HG02642 (cell line): ENCODE data around the gene RAD51B.

ENCODE experiments used
- ATAC-seq: cut with Tn5 transposase; IDR thresholded peaks from one replicate; pipeline ENCODE4 v1.9.1; 2021; ENCODE audit warnings: mild to moderate bottlenecking; ENCODE audit not compliant: unreplicated experiment, poor library complexity

Gene RAD51B

DNA sequence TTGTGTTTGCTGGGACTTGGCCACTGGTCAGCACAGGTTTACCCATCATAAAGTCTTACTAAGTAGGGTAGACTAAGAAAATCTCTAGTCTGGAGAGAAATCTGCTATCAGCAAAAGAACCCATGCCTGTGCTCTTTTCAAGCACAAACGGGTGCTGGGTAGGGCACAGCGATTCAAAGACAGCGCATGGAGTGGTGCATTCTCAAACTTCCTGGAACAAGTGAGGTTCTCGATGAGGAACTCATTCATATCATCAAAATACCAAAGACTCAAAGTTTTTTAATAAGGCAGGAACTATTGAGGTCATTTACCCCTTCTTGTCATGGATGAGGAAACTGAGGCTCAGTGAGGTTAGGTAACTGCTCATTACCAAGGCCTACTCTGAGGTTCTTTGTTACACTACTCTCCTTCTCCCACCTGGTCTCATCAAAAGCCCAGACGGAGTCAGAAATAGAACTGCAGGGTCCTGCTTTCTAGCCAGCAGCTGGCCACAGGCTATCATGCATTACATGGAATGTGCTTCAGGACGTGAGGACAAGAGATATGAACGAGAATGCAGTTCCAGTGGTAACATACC, 583.0 kb downstream of the RAD51B start:
- no peak for ATAC-seq

DNA sequence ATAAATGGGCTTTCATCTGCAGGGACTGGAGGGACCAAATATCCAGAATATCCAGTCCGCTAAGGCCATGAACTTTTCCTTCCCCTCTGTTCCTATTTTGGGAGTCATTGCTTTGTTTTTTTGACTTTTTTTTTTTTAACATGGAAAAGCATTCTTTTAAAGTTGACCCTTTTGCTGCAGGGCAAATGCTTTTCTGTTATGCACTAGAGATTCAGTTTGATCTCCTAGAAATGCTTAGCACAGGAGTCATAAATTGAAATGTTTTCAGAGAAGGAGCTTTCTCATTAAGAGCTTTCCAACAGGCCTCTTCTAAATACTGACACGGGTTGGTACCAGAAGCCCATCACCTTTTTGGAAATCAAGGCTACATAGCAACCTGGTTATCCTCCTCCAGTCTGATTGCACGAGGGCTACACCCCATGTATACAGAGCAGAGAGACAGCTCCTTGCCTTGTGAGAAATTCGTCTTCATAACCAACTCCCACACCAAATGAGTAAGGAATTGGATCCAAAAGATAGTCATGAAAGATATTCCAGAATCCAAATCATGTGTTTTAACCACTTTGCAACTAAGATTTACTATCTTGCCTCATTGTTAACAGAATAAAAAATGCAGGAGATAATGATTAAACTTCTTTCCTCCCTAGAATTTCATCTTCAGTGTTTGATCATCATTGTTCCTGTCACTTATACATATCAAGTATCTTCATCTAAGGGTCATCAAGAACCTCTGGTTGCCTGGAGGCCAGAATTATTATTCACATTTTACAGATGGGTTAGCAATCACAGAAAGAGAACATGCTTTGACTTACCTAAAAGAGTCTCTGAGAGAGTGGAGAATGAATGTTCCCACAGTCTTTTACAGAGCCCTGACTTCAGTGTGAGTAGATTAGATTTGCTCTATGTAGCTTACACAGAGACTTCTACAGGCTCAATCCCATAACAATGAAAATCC, 583.9 kb downstream of the RAD51B start:
- ATAC-seq = no peak

DNA sequence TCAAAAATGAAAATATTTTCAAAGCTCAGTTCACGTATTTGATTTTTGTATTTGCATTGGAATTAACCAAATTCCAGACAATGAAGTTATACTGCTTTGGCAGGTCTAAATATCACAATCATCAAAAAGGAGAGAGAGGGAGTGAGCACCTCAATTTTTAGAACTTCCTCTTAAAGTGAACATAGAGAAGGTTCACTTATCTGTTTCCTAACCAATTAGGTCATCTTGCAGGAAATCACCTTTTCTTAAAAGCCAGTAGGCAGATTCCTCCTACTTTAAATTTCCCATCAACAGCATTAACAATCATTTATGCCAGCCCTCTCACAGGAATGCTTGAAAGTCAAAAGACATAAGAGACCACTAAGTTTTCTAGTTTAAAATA, 584.6 kb downstream of the RAD51B start:
- no peak for ATAC-seq

DNA sequence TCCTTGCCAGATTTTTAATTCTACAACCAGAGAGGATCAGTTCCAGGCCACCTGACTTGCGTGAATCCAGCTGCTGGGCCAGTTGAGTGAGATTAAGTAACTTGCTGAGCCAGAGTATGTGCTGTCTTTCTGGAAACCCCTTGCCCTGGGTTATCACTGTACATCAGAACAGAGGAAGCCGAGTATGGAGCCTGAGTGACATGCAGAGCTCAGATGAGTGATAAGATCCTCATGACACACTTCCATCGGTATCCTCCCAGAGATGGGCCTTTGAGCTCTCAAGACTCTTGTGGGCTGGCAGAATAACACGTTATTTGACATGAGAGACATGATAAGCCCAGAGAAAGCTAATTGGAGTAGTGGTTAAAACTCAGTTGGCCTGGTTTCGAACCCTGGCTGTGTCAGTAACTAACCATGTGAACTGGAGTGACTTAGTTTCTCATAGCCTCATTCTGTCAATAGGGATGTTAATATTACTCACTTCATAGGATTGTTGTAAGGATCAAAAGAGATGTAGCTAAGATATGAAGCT, 585.1 kb downstream of the RAD51B start:
- ATAC-seq = no peak

GRCh38 chr14:68405961-68406360, 586.4 kb downstream of the RAD51B start:
- ATAC-seq = no peak

DNA sequence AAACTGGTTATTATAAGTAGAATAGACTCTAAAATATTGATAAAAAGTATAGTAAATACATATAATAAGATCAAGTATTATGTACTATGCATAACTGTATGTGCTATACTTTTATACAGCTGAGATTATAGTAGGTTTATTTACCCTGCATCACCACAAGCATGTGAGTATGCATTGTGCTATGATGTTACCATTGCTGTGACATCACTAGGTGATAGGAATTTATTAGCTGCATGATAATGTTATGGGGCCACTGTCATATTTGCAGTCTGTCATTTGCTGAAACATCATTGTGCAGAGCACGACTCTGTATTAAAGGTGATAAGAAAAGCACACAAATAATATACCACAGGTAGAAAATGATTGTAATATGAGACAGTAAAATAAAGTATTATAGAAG, 587.7 kb downstream of the RAD51B start:
- no peak for ATAC-seq

- ATAC-seq = no peak
Observed at GRCh38 chr14:68407825-68408224, 588.2 kb downstream of the RAD51B start.

DNA sequence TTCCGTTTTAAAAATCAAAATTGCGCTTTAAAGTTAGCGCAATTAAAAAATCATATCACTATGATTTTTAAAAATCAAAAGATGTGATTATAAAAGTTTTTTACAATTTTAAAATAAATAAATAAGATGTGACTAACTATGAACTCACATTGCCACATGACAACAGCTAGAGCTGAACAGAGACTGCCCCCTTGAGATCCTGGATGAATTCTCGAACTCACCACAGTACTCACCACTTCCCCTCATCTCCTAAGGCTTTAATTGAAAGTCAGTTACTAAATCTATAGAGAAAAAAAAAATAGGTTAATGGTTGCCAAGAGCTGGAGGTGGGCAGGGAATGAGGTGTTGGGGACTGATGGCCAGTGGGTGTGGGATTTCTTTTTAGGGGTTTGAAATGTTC, 589.1 kb downstream of the RAD51B start:
- ATAC-seq = no peak

DNA sequence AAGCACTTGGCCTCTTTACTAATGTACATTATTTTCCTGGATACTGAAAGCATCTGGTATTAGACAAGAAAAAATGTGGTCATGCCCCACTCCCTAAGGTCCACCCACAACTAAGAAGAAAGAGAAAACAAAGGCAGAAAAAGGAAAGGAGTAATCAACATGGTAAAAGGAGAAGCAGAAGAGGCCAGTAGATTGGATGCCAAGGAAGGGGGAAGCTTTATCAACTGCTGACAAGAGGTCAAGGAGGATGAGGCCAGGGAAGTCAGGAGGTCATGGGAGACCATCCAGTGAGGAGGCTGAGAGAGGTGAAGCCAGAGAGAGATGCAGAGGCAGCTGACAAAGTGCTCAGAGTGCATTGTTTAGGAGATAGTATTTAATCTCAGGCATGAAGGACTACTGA, 589.8 kb downstream of the RAD51B start:
- ATAC-seq = no peak

GRCh38 chr14:68412505-68413465, 593.2 kb downstream of the RAD51B start:
- no peak for ATAC-seq

DNA sequence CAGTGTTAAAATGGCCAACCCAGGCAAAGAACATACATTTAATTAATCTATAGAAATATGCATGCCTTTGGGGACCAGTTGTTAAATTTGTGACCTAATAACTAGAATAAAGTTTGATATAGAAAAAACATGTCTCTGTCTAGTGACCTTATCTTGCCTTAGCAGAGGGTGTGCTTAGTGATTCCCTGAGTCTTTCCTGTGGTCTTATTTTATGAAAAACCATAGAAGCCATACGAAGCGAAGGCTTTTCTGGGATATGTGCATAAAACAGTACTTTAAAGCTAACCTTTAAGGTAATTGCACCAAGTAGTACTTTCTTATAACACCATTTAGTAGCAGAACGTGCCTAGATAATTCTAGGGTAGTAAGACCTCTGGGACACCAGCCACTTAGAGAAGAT, 593.9 kb downstream of the RAD51B start:
- no peak for ATAC-seq

DNA sequence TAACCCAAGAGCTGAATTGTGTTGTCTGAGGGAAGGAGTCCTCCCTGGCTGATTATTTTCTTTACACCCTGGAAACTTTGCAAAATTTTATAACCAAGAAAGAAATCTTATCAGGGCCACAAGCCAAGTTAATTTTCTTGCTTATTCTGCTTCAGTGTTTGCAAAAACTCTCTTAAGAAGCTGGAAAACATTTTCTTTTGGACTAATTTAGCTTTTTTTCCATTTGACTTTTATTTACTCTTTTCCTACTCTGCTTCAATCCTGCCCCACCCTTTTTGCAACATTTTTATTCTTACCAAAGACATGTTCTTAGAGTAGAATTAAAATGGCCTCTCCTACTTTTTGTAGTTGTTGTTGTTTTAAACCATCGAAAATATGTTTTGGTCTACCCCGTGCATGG, 594.5 kb downstream of the RAD51B start:
- ATAC-seq = no peak

DNA sequence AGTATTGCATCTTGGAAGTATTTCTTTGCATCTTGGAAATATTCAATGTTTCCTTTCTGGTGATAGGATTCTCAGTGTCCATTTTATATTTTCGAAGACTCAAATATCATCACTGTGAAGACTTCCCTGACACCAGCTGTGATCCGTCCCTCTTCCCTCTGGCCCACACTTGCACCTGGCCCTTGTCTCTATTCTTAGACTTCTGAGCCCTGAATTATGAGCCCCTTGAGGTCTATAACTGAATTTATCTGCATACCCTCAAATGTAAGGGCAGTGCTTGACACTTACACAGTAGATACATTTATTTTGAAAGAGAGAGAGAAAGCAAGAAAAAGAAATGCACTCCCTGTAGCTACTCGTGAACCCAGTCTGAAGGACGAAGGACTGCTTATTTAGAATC, 596.6 kb downstream of the RAD51B start:
- ATAC-seq = no peak

GRCh38 chr14:68417009-68417650, 597.6 kb downstream of the RAD51B start:
- no peak for ATAC-seq

- ATAC-seq = no peak
Observed at GRCh38 chr14:68418174-68419118, 598.9 kb downstream of the RAD51B start.

DNA sequence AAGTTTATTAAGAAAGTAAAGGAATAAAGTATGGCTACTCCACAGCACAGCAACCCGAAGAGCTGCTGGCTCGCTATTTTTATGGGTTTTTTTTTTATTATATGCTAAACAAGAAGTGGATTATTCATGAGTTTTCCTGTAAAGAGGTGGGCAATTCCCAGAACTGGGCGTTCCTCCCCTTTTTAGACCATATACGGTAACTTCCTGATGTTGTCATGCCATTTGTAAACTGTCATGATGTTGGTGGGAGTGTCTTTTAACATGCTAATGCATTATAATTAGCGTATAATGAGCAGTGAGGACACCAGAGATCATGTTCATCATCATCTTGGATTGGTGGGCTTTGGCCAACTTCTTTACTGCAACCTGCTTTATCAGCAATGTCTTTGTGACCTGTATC, 600.8 kb downstream of the RAD51B start:
- no peak for ATAC-seq

- no peak for ATAC-seq
Observed at GRCh38 chr14:68421116-68421515, 601.5 kb downstream of the RAD51B start.

- ATAC-seq = no peak
Observed at GRCh38 chr14:68423686-68424085, 604.1 kb downstream of the RAD51B start.
